Measurements from ENCODE around the gene PIH1D1.

DNA sequence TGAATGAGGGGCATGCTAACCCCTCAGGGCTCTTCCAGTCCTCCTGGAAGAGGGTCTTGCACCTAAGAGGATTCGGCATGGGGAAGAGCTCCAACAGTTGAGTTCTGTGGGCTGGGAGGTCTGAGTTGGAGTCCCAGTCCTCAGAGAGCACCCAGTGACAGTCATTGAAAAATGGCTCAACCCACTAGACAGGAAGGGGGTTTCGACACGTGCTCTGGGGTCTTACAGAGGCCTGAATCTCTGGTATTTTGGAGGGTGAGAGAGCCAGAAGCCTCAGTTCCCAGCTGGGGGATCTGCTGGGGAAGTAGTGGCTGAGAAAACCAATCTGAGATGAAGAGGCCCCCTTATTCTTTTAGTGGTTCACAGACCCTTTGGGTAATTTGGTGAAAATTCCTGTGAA lies 37.4 kb downstream of the PIH1D1 start:
- TF ChIP-seq, protein P1, sequence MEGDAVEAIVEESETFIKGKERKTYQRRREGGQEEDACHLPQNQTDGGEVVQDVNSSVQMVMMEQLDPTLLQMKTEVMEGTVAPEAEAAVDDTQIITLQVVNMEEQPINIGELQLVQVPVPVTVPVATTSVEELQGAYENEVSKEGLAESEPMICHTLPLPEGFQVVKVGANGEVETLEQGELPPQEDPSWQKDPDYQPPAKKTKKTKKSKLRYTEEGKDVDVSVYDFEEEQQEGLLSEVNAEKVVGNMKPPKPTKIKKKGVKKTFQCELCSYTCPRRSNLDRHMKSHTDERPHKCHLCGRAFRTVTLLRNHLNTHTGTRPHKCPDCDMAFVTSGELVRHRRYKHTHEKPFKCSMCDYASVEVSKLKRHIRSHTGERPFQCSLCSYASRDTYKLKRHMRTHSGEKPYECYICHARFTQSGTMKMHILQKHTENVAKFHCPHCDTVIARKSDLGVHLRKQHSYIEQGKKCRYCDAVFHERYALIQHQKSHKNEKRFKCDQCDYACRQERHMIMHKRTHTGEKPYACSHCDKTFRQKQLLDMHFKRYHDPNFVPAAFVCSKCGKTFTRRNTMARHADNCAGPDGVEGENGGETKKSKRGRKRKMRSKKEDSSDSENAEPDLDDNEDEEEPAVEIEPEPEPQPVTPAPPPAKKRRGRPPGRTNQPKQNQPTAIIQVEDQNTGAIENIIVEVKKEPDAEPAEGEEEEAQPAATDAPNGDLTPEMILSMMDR (IDR thresholded peaks at IDR 0.05; ENCODE audit: low read depth, low read length) = no peak
- TF ChIP-seq POLR2A (IDR thresholded peaks at IDR 0.05; ENCODE audit: extremely low read depth, insufficient read length) (no peak), MAX (IDR thresholded peaks at IDR 0.05; ENCODE audit: low read depth, low read length) (peak; percentile 60)
